Medulla oblongata (tissue), 1 donor: ENCODE measurements around the gene TMCC1.
"Not testable (repeated sequence)": the region's sequence is repeated elsewhere in the genome, so short reads cannot be mapped to it uniquely, and the experiment has no call there.

Experiments used
- DNase-seq: peaks from one replicate; pipeline ENCODE4 v3.0.0-alpha.2; 2015; ENCODE audit errors: extremely low spot score

TMCC1 gene

DNA sequence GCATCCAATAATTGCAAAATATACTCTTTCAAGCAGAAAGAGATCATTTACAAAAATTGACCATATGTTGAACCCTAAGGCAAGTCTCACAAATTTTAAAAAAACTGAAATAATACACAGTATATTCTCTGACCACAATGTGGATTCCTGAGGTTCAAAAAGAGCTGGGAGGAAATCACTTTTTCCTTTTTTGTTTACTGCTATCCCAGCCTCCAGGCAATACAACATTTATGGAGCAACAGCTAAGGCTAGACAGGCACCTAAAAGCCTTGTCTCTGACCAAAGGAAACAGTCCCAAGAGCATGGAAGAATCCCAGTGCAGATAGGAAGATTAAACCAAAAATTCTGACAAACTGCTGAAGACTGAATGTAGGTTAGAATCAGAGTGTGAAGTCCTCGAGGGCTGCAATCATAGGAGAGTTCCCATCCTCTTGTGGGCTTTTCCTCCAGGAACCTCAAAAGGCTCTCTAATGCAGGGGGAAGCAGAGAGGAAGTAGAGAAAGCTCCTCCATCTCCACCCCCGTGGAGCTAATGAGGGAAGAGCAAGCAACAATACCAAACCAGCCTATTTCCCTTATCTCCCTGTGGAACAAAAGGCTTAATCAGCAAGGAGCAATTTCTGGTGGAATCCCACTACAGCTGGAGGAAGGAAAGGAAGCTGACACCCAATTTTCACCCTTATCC is 57.0 kb downstream of the TMCC1 start:
- no peak for DNase-seq

GRCh38 chr3:129835198-129835597 is 58.3 kb downstream of the TMCC1 start:
- no peak for DNase-seq

- no peak for DNase-seq
Measured at GRCh38 chr3:129834580-129834979, 58.9 kb downstream of the TMCC1 start.

DNA sequence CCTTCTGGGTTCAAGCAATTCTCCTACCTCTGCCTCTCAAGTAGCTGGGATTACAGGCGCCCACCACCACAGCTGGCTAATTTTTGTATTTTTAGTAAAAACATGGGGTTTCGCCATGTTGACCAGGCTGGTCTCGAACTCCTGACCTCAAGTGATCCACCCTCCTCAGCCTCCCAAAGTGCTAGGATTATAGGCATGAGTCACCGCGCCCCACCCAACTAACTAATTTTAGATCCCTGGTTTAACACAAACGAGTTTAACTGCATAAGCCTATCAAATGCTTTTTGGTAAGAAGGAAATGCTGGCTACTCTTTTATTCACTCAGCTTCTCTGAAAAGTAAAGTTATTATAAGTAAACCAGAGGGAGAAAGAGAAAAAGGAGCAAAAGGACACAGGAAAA is 61.6 kb downstream of the TMCC1 start:
- DNase-seq = not testable (repeated sequence)

GRCh38 chr3:129831503-129831902 is 62.0 kb downstream of the TMCC1 start:
- DNase-seq = no peak

GRCh38 chr3:129829640-129830039 is 63.9 kb downstream of the TMCC1 start:
- peak; percentile 93 for DNase-seq

GRCh38 chr3:129827765-129828164 is 65.7 kb downstream of the TMCC1 start:
- no peak for DNase-seq

DNA sequence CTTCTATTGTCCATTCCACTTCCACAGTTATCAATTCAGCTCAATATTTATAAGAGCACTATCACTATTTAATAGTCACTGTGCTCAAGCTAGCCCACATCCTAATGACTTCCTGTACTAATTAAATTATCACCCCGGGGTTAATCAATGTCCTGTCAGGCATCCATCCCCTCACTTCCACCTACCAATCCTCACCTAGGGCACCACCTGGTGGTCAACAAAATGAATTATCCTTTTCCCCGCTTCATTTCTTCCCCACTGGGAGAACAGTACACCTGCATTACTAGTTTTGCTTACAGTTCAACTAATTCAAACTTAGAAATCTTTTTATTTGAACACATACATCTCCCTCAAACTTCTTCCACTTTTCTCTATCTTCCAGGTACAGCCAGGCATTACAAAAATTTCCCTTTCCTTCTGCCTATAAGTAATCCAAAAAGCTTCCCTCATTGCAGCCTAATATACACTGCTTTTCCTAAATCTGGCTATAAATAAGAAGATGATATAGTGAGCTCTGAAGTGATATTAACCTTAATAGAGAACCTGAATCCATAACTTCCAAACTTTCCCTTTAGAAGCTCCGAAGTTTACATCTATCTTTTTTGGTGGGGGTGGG is 68.5 kb downstream of the TMCC1 start:
- peak; percentile 77 for DNase-seq

GRCh38 chr3:129822679-129823078 is 70.8 kb downstream of the TMCC1 start:
- DNase-seq = no peak

DNA sequence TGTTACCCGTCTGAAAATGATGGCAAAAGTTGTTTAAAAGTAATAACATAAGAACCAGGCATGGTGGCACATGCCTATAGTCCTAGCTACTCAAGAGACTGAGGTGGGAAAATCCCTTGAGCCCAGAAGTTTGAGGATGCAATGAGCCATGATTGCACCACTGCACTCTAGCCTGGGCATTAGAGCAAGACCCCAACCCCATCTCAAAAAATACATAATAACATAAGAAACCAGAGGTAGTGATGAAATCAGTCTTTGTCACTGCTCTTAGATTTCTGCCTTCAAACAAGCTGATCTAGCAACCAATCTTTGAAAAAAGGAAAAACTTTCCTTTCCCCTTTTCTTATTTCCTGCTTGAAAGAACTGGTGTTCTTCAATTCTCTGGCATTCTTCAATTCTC is 71.3 kb downstream of the TMCC1 start:
- no peak for DNase-seq

DNA sequence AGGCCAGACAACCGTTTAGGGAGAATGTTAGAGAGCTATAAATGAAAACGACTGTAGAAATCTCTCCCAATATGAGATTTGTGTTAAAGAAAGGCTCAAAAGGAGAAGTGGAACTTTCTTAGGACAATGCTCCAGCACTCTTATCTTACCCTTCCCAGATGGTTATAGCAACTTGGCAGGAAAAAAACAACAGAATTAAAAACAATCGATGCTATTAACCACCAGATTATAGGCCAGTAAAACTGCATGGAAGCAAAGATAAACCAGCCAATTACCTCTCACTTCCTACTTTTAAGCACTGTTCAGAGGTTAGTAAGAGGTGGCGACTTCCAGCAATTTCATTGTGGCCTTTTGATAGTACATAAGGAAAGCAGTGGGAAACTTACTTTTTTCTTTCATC is 72.9 kb downstream of the TMCC1 start:
- DNase-seq = no peak

DNA sequence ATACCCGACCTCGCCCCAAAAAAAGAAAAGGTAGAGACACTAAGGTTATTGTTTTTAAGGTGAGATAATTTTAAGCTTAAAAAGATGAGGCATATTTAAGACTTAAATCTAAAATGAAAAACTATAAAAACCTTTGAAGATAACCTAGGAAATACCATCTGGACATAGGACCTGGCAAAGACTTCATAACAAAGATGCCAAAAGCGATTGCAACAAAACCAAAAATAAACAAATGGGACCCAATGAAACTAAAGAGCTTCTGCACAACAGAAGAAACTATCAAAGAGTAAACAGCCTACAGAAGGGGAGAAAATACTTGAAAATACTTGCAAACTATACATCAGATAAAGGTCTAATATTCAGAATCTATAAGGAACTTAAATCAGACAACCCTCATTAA is 80.9 kb downstream of the TMCC1 start:
- DNase-seq = no peak

- no peak for DNase-seq
Measured at GRCh38 chr3:129809297-129809696, 84.2 kb downstream of the TMCC1 start.

DNA sequence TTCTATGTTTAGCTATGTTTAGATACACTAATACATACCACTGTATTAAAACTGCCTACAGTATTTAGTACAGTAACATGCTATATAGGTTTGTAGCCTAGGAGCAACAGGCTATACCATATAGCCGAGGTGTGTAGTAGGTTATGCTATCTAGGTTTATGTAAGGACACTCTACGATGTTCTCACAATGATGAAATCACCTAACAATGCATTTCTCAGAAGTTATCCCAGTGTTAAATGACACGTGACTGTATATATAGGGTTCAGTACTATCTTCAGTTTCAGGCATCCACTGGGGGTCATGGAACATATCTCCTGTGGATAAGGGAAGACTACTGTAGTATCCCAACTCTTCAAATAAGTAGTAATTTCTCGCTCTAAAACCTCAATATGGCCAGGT is 97.4 kb downstream of the TMCC1 start:
- DNase-seq = no peak

- DNase-seq = no peak
Measured at GRCh38 chr3:129795186-129796010, 98.1 kb downstream of the TMCC1 start.

- peak; percentile 11 for DNase-seq
Measured at GRCh38 chr3:129794311-129795185, 99.0 kb downstream of the TMCC1 start.

DNA sequence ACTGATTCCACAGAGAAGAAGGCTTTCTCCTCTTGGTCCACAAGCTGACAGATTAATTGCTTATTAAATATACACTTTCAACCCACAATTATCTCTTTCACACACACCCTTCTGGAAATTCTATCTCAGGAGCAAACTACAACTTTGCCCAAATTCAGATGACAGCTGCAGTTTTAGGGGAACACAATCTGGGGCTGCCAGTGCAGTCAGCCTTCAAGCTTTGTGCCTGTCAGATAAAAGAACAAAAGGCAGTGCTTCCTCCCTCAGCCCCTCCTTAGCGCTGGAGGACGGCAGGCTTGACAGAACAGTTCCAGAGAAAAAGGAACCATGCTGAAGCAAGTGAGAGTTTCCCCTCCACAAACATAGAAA is 99.6 kb downstream of the TMCC1 start:
- peak; percentile 67 for DNase-seq

DNA sequence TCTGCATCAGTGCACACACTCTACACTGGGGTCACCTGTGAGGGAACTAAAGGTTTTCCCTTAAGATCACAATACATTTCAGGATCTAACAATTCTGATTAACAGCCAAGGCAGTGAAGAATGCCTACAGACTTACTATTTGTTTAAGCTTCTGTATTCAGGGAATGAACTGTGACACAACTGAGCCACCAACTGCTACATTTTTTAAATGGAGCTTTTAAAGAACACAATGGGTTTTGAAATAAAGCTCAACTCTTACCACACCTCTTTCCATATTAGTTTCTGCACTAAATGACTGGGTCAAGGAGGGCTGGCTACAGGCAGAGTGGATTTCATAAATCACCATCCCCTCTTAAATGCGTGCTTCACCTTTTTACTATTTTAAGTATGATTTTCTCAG is 100.2 kb downstream of the TMCC1 start:
- no peak for DNase-seq

DNA sequence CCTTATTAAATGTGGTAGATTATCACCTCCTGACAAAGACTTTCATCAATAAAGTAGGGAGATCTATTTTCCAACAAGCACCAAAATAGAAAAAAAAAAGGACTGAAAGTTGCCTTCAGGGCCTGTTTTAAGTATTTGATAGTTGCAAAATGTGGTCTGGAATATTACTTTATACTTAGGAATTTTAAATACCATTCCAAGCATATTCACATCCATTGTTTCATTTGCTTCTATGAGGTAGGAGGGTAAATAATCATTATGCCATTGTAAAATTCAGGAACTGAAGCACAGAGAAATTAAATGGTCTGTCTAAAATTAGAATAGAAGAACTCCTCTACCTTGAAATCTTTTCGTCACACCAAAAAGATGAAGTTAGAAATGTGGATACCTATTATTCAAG is 110.0 kb downstream of the TMCC1 start:
- DNase-seq = no peak

DNA sequence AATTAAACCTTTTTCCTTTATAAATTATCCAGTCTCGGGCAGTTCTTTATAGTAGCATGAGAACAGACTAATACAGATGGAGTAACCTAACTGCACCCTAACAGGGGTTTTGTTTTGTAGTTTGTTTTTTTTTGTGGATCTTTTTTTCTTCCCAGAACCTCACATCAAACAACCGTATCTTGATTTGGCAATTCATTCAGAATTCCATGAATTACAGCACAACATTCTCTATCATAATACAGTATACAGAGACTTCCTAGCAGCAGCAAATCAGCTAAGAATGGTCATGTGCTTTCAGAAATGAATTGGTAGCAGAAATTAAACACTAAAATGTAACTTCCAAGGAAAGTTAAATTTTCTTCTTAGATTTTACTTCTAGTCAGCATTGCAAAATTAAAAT is 114.6 kb downstream of the TMCC1 start:
- no peak for DNase-seq

- peak; percentile 59 for DNase-seq
Measured at GRCh38 chr3:129777806-129778205, 115.7 kb downstream of the TMCC1 start.

DNA sequence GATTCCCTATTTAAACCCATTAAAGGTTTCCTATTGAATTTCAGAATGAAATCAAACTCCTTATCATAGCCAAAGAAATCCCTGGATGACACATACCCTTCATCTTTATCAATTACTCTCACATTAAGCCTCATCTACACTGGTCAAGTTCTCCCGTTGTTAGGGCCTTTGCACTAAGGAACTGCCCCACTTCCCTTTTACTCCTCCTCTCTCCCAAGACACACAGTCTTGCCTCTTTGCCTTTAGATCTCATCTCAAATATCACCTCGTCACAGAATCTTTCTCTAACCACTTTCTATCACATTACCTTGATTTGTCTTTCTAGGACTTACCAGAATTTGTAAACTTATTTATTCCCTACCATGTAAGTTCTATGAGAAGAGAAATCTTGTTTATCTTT is 117.6 kb downstream of the TMCC1 start:
- DNase-seq = no peak
